Common myeloid progenitor, CD34-positive (primary cell): Measurements from ENCODE around the gene ADAMTS17.

Source experiments
- CTCF ChIA-PET: fragments of 350-600 bp; sonication (Branson Sonifier 250); formaldehyde crosslinking; loops from one replicate; lab custom pipeline; 2021; ENCODE audit warnings: antibody characterized with exemption; lab: Charles Lee
- POLR2A ChIA-PET: fragments of 350-600 bp; sonication (Branson Sonifier 250); formaldehyde crosslinking; loops from one replicate; lab custom pipeline; 2021; ENCODE audit warnings: antibody characterized with exemption; lab: Charles Lee
- DNase-seq, 3 donors: peaks; one replicate each; pipeline versions ENCODE4 v3.0.0 to v3.0.0-alpha.2; 2013
- H3K27ac ChIP-seq, 2 experiments: 1 replicate in 1 of 2; 2 replicates in 1 of 2; pipeline ENCODE4 v1.7.0; 2013; ENCODE audit warnings: inconsistent platforms in 2 of 2, low read length in 2 of 2, mild to moderate bottlenecking in 2 of 2, low read depth in 1 of 2, moderate library complexity in 1 of 2; ENCODE audit not compliant: severe bottlenecking in 2 of 2, insufficient read depth in 1 of 2, poor library complexity in 1 of 2
- H3K27me3 ChIP-seq, 5 experiments: replicated peaks in 2 of 5; 1 replicate in 3 of 5; 2 replicates in 2 of 5; pipeline versions ENCODE4 v1.6.1 to v1.7.0; 2013; ENCODE audit warnings: low read length in 4 of 5, mild to moderate bottlenecking in 2 of 5, moderate library complexity in 2 of 5, inconsistent platforms in 1 of 5; ENCODE audit not compliant: insufficient read depth in 5 of 5, control insufficient read depth in 4 of 5
- H3K36me3 ChIP-seq, 4 experiments: 1 replicate in 2 of 4; 2 replicates in 2 of 4; pipeline versions ENCODE4 v1.6.1 to v1.7.0; 2013; ENCODE audit warnings: low read length in 3 of 4, control low read depth in 1 of 4, mild to moderate bottlenecking in 1 of 4; ENCODE audit not compliant: control insufficient read depth in 4 of 4, insufficient read depth in 4 of 4
- H3K4me1 ChIP-seq, 4 experiments: 1 replicate in 3 of 4; 2 replicates in 1 of 4; pipeline versions ENCODE4 v1.6.1 to v1.7.1; 2013; ENCODE audit warnings: low read length in 3 of 4, mild to moderate bottlenecking in 3 of 4, control low read depth in 1 of 4, inconsistent platforms in 1 of 4, moderate library complexity in 1 of 4; ENCODE audit not compliant: control insufficient read depth in 4 of 4, insufficient read depth in 4 of 4; ENCODE audit errors: control extremely low read depth in 1 of 4
- H3K4me3 ChIP-seq, 7 experiments: 1 replicate in 4 of 7; 2 replicates in 3 of 7; pipeline versions ENCODE4 v1.5.1 to v1.7.0; 2013; ENCODE audit warnings: mild to moderate bottlenecking in 7 of 7, low read length in 6 of 7, moderate library complexity in 6 of 7, inconsistent platforms in 2 of 7, low read depth in 2 of 7, control low read depth in 1 of 7; ENCODE audit not compliant: insufficient read depth in 4 of 7, control insufficient read depth in 1 of 7; ENCODE audit errors: extremely low read depth in 1 of 7
- H3K9me3 ChIP-seq, 5 experiments: 1 replicate in 4 of 5; 2 replicates in 1 of 5; pipeline versions ENCODE4 v1.6.1 to v1.7.1; 2013; ENCODE audit warnings: low read length in 4 of 5, mild to moderate bottlenecking in 2 of 5, inconsistent platforms in 1 of 5, low read depth in 1 of 5, moderate library complexity in 1 of 5; ENCODE audit not compliant: control insufficient read depth in 4 of 5, insufficient read depth in 2 of 5; ENCODE audit errors: control extremely low read depth in 1 of 5
- WGBS: methylation state at CpG from one replicate; pipeline ENCODE4 v1.1.5; 2013; ENCODE audit not compliant: insufficient coverage; 5-methylcytosine and 5-hydroxymethylcytosine counted together

ADAMTS17 gene

GRCh38 chr15:100221471-100222348, 120.1 kb downstream of the ADAMTS17 start:
- Histone ChIP-seq H3K9me3 (no peaks in the 10 kb centered on the region), H3K4me3 (no peak overlapping the region), H3K36me3 (no peaks in the 10 kb centered on the region), H3K4me1 (no peaks in the 10 kb centered on the region), H3K27me3 (no peaks in the 10 kb centered on the region), H3K27ac (no peak overlapping the region)
- WGBS = 96% methylated on average over 18 of the region's 22 CpGs
- CTCF ChIA-PET = no interaction called here
- no peak for DNase-seq
- POLR2A ChIA-PET = no interaction called here

GRCh38 chr15:100220058-100220768, 121.6 kb downstream of the ADAMTS17 start:
- no peaks in the 10 kb centered on the region for H3K9me3 ChIP-seq
- POLR2A ChIA-PET = no interaction called here
- no peaks in the 10 kb centered on the region for H3K4me1 ChIP-seq
- DNase-seq = no peak
- no peak overlapping the region for H3K27ac ChIP-seq
- H3K4me3 ChIP-seq = no peak overlapping the region
- no peaks in the 10 kb centered on the region for H3K27me3 ChIP-seq
- H3K36me3 ChIP-seq = no peaks in the 10 kb centered on the region
- CTCF ChIA-PET = no interaction called here
- WGBS = 81% methylated on average over 12 of the region's 14 CpGs

GRCh38 chr15:100218434-100218833, 123.3 kb downstream of the ADAMTS17 start:
- POLR2A ChIA-PET = no interaction called here
- 100% methylated on average over 5 of the region's 5 CpGs for WGBS
- peaks cover 0 to 1% (median 0%) of the 10 kb centered on the region in 5 experiments for H3K27me3 ChIP-seq

GRCh38 chr15:100216182-100216581, 125.6 kb downstream of the ADAMTS17 start:
- ChIA-PET POLR2A (no interaction called here), CTCF (no interaction called here)
- Histone ChIP-seq H3K27ac (no peak overlapping the region), H3K4me3 (no peak overlapping the region), H3K4me1 (no peaks in the 10 kb centered on the region), H3K9me3 (no peaks in the 10 kb centered on the region), H3K36me3 (no peaks in the 10 kb centered on the region), H3K27me3 (peaks cover 0 to 2% (median 0%) of the 10 kb centered on the region in 5 experiments)
- 96% methylated on average over 8 of the region's 8 CpGs for WGBS
- DNase-seq = no peak

More at GRCh38 chr15:100218434-100218833, 123.3 kb downstream of the ADAMTS17 start:
- no peak for DNase-seq
- H3K9me3 ChIP-seq = no peaks in the 10 kb centered on the region
- H3K36me3 ChIP-seq = no peaks in the 10 kb centered on the region
- no peak overlapping the region for H3K27ac ChIP-seq
- H3K4me1 ChIP-seq = no peaks in the 10 kb centered on the region
- no peak overlapping the region for H3K4me3 ChIP-seq
- CTCF ChIA-PET = no interaction called here

- ChIA-PET CTCF (no interaction called here), POLR2A (no interaction called here)
- peaks cover 0 to 2% (median 0%) of the 10 kb centered on the region in 5 experiments for H3K27me3 ChIP-seq
- WGBS = 93% methylated on average over 2 of the region's 3 CpGs
- H3K36me3 ChIP-seq = no peaks in the 10 kb centered on the region
- DNase-seq = no peak
- no peaks in the 10 kb centered on the region for H3K9me3 ChIP-seq
- H3K4me3 ChIP-seq = no peak overlapping the region
- no peak overlapping the region for H3K27ac ChIP-seq
- no peaks in the 10 kb centered on the region for H3K4me1 ChIP-seq
Measured at GRCh38 chr15:100215843-100216169, 126.0 kb downstream of the ADAMTS17 start.

- Histone ChIP-seq H3K4me3 (no peak overlapping the region), H3K27me3 (peaks cover 0 to 2% (median 0%) of the 10 kb centered on the region in 5 experiments), H3K27ac (no peak overlapping the region), H3K9me3 (no peaks in the 10 kb centered on the region), H3K36me3 (no peaks in the 10 kb centered on the region), H3K4me1 (no peaks in the 10 kb centered on the region)
- POLR2A ChIA-PET = no interaction called here
- DNase-seq = no peak
- 83% methylated on average over 11 of the region's 13 CpGs for WGBS
- CTCF ChIA-PET = no interaction called here
Measured at GRCh38 chr15:100215031-100215842, 126.5 kb downstream of the ADAMTS17 start.
